Measurements from ENCODE around the gene MKLN1. TPM values are rescaled to one million over a fixed set of nuclear protein-coding genes. Genes with fewer than 3 reads are reported as not detected.
"Not testable (repeated sequence)": the region's sequence is repeated elsewhere in the genome, so short reads cannot be mapped to it uniquely, and the experiment has no call there.

Gene MKLN1
- total RNA-seq, 8 experiments from 2014 or later: 19.7 to 65.6 (median 30.5) TPM

DNA sequence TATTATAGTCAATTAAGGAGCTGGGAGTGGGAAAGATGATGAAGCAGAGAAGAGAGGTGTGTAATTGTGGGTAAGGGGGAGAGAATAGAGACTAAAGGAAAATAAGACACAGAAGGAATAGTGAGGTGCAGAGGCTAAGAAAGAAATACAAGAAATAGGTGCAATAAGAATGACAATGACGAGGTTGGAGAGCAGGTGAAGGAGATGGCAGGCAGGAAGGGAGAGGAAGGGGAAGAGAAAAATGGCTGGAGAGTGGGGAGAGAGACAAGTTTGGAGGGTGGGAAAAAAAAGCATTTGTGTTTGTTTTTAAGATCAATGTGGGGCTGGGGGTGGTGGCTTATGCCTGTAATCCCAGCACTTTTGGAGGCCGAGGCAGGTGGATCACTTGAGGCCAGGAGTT is 27.6 kb upstream of the MKLN1 start:
- no peak for ATAC-seq (replicated peaks in 6 of 8)
- in situ Hi-C loops (cut with MboI; ENCODE audit: low pct_unique_long_range_greater_than_20kb in 2 of 9, low sequenced_read_pairs in 9 of 9, unreplicated experiment in 9 of 9): loop anchor here in 2 of 9 experiments (25.0 kb wide), 1 partner anchor 188 kb away; no protein-coding TSS in a partner anchor
- Histone ChIP-seq H3K4me3 (no peak overlapping the region), H3K4me1 (replicated peaks in 1 of 2) (no peaks in the 10 kb centered on the region), H3K27ac (no peak overlapping the region)
- WGBS, 10 experiments: 63 to 100% (median 83%) methylated on average over 1 to 2 of the region's 2 CpGs; no CpG with 5 or more reads in 1 of the 10 experiments

DNA sequence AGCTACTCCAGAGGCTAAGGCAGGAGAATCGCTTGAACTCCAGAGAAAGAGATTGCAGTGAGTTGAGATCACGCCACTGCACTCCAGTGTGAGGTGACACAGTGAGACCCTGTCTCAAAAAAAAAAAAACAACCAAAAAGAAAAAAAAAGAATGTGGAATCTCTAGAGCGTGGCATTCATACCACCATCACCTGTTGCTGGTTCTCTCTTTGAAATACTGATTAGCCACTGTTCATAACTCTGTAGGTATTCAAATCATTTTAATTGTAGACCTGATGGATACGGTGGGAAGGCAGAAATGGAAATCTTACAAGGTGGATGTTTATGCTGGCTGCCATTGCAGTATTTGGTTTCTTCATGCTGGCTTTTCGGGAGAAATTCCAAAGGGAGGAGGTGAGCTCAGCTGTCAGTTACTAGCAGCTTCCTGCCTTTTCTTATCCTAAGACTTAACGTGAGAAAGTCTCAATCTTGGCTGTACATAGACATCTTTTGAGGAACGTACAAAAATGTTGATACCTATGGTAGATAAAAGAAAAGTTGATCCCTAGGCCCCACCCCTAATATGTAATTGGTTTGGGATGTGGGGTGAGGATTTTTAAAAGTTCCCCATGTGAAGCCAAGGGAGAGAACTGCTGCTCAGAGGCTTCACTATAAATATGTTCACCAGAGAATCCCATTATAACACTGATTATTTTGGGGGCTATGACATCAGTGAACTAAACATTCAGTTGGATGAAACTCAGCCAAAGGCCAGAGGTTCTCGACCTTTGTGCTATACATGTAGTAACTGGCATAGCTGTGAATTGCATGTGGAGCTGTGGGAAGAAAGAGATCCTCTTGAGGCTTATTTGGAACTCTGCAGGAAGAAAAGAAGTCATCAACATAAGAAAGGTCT is 26.9 kb upstream of the MKLN1 start:
- Histone ChIP-seq H3K4me3 (no peak overlapping the region), H3K4me1 (replicated peaks in 1 of 2) (no peaks in the 10 kb centered on the region), H3K27ac (no peak overlapping the region)
- ATAC-seq (replicated peaks in 6 of 8): no peak
- WGBS, 10 experiments: 29 to 97% (median 71%) methylated on average over 1 to 7 of the region's 8 CpGs
- in situ Hi-C loops (cut with MboI; ENCODE audit: low pct_unique_long_range_greater_than_20kb in 2 of 9, low sequenced_read_pairs in 9 of 9, unreplicated experiment in 9 of 9): loop anchor here in 2 of 9 experiments (25.0 kb wide), 1 partner anchor 189 kb away; no protein-coding TSS in a partner anchor

DNA sequence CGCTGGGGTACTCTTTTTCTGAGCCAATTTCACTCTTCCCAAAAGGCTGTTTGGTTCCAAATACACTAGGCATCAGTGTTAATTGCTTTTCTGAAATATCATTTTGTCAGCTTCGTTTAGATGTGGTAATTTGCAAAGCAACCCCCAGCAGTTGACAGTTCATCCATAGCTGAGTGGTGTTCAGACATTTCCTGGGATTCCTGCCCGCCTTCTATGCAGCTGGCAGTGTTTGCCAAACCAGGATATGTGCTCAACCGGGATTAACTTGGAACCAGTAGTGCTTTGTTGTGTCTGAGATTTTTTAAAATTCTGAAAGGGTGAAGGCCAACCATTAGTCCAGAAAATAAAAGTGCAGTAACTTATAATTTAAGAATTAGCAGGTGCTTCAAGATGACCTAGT is 25.2 kb upstream of the MKLN1 start:
- Histone ChIP-seq H3K27ac (no peak overlapping the region), H3K4me1 (replicated peaks in 1 of 2) (no peaks in the 10 kb centered on the region), H3K4me3 (no peak overlapping the region)
- no peak for ATAC-seq (replicated peaks in 6 of 8)
- in situ Hi-C loops (cut with MboI; ENCODE audit: low pct_unique_long_range_greater_than_20kb in 2 of 9, low sequenced_read_pairs in 9 of 9, unreplicated experiment in 9 of 9): loop anchor here in 2 of 9 experiments (25.0 kb wide), 1 partner anchor 190 kb away; no protein-coding TSS in a partner anchor
- WGBS, 10 experiments: 40 to 90% (median 80%) methylated on average over 1 to 4 of the region's 4 CpGs; no CpG with 5 or more reads in 2 of the 10 experiments

DNA sequence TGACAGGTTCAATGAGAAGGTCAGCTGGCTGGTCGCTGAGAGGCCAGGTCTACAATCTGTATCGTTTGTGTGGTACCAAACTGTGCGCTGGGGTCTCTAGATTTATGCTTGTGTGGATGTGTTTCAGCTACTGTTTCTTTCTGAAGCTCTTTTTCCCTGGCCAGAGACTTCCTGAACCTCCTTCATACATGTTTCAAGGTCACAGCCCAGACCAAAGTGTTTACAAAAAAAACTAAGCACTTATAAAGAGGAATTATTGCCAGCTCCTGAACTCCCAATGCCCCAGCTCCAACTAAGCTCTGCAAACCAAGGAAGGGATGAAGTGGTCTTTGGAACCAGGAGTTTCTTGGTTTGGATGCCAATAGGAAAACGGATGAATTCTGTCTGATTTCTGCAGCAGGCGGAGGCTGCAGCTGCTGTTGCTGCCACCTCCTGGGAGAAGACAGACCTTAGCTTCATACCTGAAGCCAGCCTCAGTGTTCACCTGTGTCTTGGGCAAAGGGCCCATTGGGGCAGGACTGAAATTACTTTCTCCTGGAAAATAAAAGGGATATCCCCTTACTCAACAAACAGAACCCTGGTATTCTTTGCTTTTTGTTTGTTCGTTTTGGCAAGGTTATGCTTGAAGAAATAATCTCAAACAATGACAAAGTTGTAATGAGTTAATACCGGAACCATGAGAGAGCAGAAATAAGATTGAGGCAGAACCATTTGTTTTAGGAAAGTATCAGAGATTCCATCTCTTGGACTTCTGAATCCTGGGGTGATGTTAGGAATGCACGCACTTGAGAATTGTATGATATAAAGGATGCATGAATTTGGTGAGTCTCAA is 24.6 kb upstream of the MKLN1 start:
- Histone ChIP-seq H3K27ac (no peak overlapping the region), H3K4me3 (no peak overlapping the region), H3K4me1 (replicated peaks in 1 of 2) (no peaks in the 10 kb centered on the region)
- peak in 2 of 8 experiments; percentile 23 to 24 for ATAC-seq (replicated peaks in 6 of 8)
- in situ Hi-C loops (cut with MboI; ENCODE audit: low pct_unique_long_range_greater_than_20kb in 2 of 9, low sequenced_read_pairs in 9 of 9, unreplicated experiment in 9 of 9): loop anchor here in 2 of 9 experiments (25.0 kb wide), 1 partner anchor 191 kb away; no protein-coding TSS in a partner anchor
- WGBS, 10 experiments: 68 to 93% (median 80%) methylated on average over 3 to 8 of the region's 8 CpGs; no CpG with 5 or more reads in 1 of the 10 experiments

DNA sequence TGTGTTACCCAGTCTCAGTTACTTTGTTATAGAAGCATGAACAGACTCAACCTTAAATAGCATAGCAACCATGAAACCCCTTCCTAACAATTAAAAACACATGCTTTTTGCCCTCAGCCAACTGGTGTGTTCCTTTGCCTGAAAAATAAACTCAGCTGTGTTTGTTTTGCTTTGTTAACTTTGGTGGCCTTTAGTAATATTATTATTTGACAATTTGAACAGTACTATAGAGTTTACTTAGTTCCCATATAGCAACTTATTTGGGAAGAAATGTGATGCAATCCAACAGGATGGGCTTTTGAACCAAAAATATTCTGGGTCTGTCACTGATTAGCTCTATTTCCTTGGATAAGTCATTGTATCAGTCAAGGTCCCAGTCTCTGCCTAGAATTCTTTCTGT is 22.5 kb upstream of the MKLN1 start:
- no peak for ATAC-seq (replicated peaks in 6 of 8)
- no peaks in the 10 kb centered on the region for H3K4me1 ChIP-seq (replicated peaks in 1 of 2)
- in situ Hi-C loops (cut with MboI; ENCODE audit: low pct_unique_long_range_greater_than_20kb in 2 of 9, low sequenced_read_pairs in 9 of 9, unreplicated experiment in 9 of 9): loop anchor here in 2 of 9 experiments (25.0 kb wide), 1 partner anchor 193 kb away; no protein-coding TSS in a partner anchor
- no peak overlapping the region for H3K27ac ChIP-seq
- H3K4me3 ChIP-seq: no peak overlapping the region

DNA sequence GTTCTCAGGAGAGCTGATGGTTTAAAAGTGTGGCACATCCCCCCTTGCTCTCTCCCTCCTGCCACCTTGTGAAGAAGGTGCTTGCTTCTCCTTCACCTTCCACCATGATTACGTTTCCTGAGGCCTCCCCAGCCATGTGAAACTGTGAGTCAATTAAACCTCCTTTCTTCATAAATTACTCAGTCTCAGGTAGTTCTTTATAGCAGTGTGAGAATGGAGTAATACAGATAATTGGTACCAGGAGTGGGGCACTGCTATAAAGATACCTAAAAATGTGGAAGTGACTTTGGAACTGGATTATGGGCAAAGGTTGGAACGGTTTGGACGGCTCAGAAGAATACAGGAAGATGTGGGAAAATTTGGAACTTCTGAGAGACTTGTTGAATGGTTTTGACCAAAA is 21.6 kb upstream of the MKLN1 start:
- H3K4me1 ChIP-seq (replicated peaks in 1 of 2); ATAC-seq (replicated peaks in 6 of 8); H3K27ac ChIP-seq; H3K4me3 ChIP-seq: not testable (repeated sequence)
- in situ Hi-C loops (cut with MboI; ENCODE audit: low pct_unique_long_range_greater_than_20kb in 2 of 9, low sequenced_read_pairs in 9 of 9, unreplicated experiment in 9 of 9): loop anchor here in 2 of 9 experiments (25.0 kb wide), 1 partner anchor 194 kb away; no protein-coding TSS in a partner anchor
- WGBS, 10 experiments: 41 to 100% (median 72%) methylated on average over 1 to 3 of the region's 3 CpGs; no CpG with 5 or more reads in 3 of the 10 experiments

DNA sequence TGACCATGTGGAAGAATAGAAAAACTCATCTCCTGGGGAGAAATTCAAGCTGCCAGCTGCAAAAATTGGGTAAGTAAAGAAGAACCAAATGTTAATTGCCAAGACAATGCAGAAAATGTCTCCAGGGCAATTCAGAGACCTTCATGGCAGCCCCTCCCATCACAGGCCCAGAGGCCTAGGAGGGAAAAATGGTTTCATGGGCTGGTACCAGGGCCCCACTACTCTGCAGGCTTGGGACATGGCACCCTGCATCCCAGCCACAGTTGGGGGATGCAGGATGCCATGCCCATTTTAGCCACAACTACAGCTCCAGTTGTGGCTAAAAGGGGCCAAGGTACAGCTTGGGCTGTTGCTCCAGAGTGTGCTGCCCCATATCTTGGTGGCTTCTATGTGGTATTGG is 20.9 kb upstream of the MKLN1 start:
- H3K4me3 ChIP-seq: no peak overlapping the region
- ATAC-seq (replicated peaks in 6 of 8): no peak
- no peaks in the 10 kb centered on the region for H3K4me1 ChIP-seq (replicated peaks in 1 of 2)
- in situ Hi-C loops (cut with MboI; ENCODE audit: low pct_unique_long_range_greater_than_20kb in 2 of 9, low sequenced_read_pairs in 9 of 9, unreplicated experiment in 9 of 9): loop anchor here in 2 of 9 experiments (25.0 kb wide), 1 partner anchor 194 kb away; no protein-coding TSS in a partner anchor
- H3K27ac ChIP-seq: no peak overlapping the region

DNA sequence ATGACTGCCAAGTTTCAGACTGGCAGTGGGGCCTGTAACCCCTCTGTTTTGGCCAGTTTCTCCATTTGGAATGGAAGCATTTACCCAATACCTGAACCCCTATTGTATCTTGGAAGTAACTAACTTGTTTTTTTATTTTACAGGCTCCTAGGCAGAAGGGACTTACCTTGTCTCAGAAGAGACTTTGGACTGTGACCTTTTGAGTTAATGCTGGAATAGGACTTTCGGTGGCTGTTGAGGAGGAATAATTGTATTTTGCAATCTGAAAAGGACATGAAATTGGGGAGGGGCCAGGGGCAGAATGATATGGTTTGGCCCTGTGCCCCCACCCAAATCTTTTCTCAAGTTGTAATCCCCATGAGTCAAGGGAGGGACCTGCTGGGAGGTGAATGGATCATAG is 20.0 kb upstream of the MKLN1 start:
- Histone ChIP-seq H3K4me1 (replicated peaks in 1 of 2) (no peaks in the 10 kb centered on the region), H3K4me3 (no peak overlapping the region), H3K27ac (no peak overlapping the region)
- WGBS, 10 experiments: 71 to 100% (median 100%) methylated on average over 1 of the region's 1 CpG; no CpG with 5 or more reads in 2 of the 10 experiments
- in situ Hi-C loops (cut with MboI; ENCODE audit: low pct_unique_long_range_greater_than_20kb in 2 of 9, low sequenced_read_pairs in 9 of 9, unreplicated experiment in 9 of 9): loop anchor here in 2 of 9 experiments (25.0 kb wide), 1 partner anchor 195 kb away; no protein-coding TSS in a partner anchor
- ATAC-seq (replicated peaks in 6 of 8): no peak

DNA sequence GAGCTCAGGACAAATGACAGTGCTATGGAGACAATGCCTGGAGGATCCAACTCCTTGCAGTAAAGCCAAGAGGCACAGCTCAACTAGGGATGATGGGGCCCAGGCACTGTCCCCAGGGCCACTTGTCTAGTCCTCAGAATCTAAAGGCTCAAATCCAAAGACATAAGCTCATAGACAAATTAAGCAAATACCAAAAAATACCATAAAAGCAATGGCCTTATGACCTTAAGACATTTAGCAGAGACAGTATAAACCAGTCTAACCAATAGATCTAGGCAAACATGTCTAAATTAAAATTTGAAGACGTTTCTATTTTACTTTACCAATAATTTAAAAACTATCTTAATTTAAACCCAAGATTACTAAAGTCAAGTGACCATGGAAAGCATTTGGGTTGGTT is 14.8 kb upstream of the MKLN1 start:
- H3K27ac ChIP-seq: no peak overlapping the region
- in situ Hi-C loops (cut with MboI; ENCODE audit: low pct_unique_long_range_greater_than_20kb in 2 of 9, low sequenced_read_pairs in 9 of 9, unreplicated experiment in 9 of 9): loop anchor here in 2 of 9 experiments (25.0 kb wide), 1 partner anchor 201 kb away; no protein-coding TSS in a partner anchor
- no peak overlapping the region for H3K4me3 ChIP-seq
- no peaks in the 10 kb centered on the region for H3K4me1 ChIP-seq (replicated peaks in 1 of 2)
- ATAC-seq (replicated peaks in 6 of 8): no peak
- WGBS, 10 experiments: 9 to 100% (median 29%) methylated on average over 1 of the region's 1 CpG; no CpG with 5 or more reads in 1 of the 10 experiments

DNA sequence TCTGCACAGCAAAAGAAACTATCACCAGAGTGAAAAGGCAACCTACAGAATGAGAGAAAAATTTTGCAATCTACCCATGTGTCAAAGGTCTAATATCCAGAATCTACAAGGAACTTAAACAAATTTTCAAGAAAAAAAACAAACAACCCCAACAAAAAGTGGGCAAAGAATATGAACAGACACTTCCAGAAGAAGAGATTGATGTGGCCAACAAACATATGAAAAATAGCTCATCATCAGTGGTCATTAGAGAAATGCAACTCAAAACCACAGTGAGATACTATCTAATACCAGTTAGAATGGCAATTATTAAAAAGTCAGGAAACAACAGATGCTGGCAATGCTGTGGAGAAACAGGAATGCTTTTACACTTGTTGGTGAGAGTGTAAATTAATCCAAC is 7.1 kb upstream of the MKLN1 start:
- Histone ChIP-seq H3K4me3 (no peak overlapping the region), H3K4me1 (replicated peaks in 1 of 2) (no peaks in the 10 kb centered on the region), H3K27ac (no peak overlapping the region)
- in situ Hi-C loops (cut with MboI; ENCODE audit: low pct_unique_long_range_greater_than_20kb in 2 of 9, low sequenced_read_pairs in 9 of 9, unreplicated experiment in 9 of 9): loop anchor here in 2 of 9 experiments (25.0 kb wide), 1 partner anchor 208 kb away; no protein-coding TSS in a partner anchor
- ATAC-seq (replicated peaks in 6 of 8): no peak

DNA sequence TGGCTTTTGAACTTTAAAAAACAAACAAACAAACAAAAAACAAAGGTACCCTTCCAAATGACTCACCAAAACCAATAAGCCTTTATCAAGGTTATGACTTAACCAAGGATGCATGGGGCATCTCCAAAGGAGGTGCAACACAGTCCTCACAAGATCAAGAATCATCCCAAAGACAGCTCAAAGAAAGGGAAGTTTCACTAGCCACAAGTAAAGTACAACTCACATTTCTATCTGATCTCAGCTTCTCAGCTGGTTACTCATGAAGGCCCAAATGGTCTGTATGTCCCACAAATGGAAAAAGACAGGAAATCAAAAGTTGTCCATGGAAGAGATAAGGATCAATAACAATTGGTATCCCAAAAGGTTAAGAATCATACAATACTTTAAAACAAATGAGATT is 6.0 kb upstream of the MKLN1 start:
- ATAC-seq (replicated peaks in 6 of 8): no peak
- in situ Hi-C loops (cut with MboI; ENCODE audit: low pct_unique_long_range_greater_than_20kb in 2 of 9, low sequenced_read_pairs in 9 of 9, unreplicated experiment in 9 of 9): loop anchor here in 2 of 9 experiments (25.0 kb wide), 1 partner anchor 209 kb away; no protein-coding TSS in a partner anchor

DNA sequence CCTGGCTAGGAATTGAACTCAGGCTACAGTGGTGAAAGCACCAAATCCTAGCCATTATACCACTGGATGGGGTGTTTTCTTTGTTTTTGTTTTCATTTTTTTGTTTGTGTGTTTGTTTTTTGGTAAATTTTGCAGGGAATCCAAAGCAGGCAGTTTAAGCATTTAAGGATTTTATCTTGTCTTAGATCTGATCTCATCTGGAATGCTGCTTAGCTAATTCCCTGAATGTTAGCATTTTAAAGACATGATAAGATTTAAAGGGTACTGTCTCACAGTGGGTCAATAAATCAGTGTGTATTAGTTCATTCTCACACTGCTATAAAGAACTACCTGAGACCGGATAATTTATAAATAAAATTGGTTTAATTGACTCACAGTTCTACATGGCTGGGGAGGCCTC is 5.6 kb upstream of the MKLN1 start:
- ATAC-seq (replicated peaks in 6 of 8): no peak
- Histone ChIP-seq H3K4me3 (no peak overlapping the region), H3K4me1 (replicated peaks in 1 of 2) (peaks cover 4 to 5% of the 10 kb centered on the region in 2 donors), H3K27ac (no peak overlapping the region)
- in situ Hi-C loops (cut with MboI; ENCODE audit: low pct_unique_long_range_greater_than_20kb in 2 of 9, low sequenced_read_pairs in 9 of 9, unreplicated experiment in 9 of 9): loop anchor here in 2 of 9 experiments (25.0 kb wide), 1 partner anchor 210 kb away; no protein-coding TSS in a partner anchor
- 43 to 100% (median 92%) methylated on average over 1 of the region's 1 CpG; no CpG with 5 or more reads in 4 of the 10 experiments for WGBS, 10 experiments

More for the DNA sequence above, 6.0 kb upstream of the MKLN1 start:
- peaks cover under 1 to 2% of the 10 kb centered on the region in 2 donors for H3K4me1 ChIP-seq (replicated peaks in 1 of 2)
- H3K4me3 ChIP-seq: no peak overlapping the region
- H3K27ac ChIP-seq: no peak overlapping the region
